Central memory CD8-positive, alpha-beta T cell (primary cell): ENCODE measurements around the gene ZNF276.
"Not testable (repeated sequence)": the region's sequence is repeated elsewhere in the genome, so short reads cannot be mapped to it uniquely, and the experiment has no call there.

Source experiments
- ATAC-seq: fragments of 150-1000 bp; cut with Tn5 transposase; replicated peaks from 2 replicates; pipeline ENCODE4 v1.10.0; 2022; ENCODE audit warnings: mild to moderate bottlenecking, moderate FRiP score, moderate number of reproducible peaks; ENCODE audit not compliant: poor library complexity, severe bottlenecking; ENCODE audit errors: extremely low read depth
- DNase-seq, 2 donors: peaks; one replicate each; pipeline ENCODE4 v3.0.0; 2021; ENCODE audit warnings: low spot score in 2 of 2
- H3K27ac Mint-ChIP-seq: one replicate; pipeline ENCODE4 v1.8.0; 2022; ENCODE audit warnings: low read depth, mild to moderate bottlenecking, moderate library complexity, mixed read lengths
- H3K27me3 Mint-ChIP-seq: one replicate; pipeline ENCODE4 v1.8.0; 2022; ENCODE audit warnings: mixed read lengths
- H3K36me3 Mint-ChIP-seq: one replicate; pipeline ENCODE4 v1.8.0; 2022; ENCODE audit warnings: mild to moderate bottlenecking, moderate library complexity, mixed read lengths; ENCODE audit not compliant: insufficient read depth
- H3K4me1 Mint-ChIP-seq: one replicate; pipeline ENCODE4 v1.8.0; 2022; ENCODE audit warnings: mixed read lengths
- H3K4me3 Mint-ChIP-seq: one replicate; pipeline ENCODE4 v1.8.0; 2022; ENCODE audit warnings: mild to moderate bottlenecking, moderate library complexity, mixed read lengths
- H3K9me3 Mint-ChIP-seq: one replicate; pipeline ENCODE4 v1.8.0; 2022; ENCODE audit warnings: mixed read lengths

Gene ZNF276

GRCh38 chr16:89699629-89700099, 21.7 kb upstream of the ZNF276 start:
- Mint-ChIP-seq H3K4me1 (peaks cover 31% of the 10 kb centered on the region), H3K4me3 (peak overlapping the region; percentile 78), H3K27ac (peak overlapping the region; percentile 87), H3K36me3 (peaks cover 22% of the 10 kb centered on the region)
- not testable (repeated sequence) for H3K27me3 Mint-ChIP-seq, H3K9me3 Mint-ChIP-seq, ATAC-seq, DNase-seq

DNA sequence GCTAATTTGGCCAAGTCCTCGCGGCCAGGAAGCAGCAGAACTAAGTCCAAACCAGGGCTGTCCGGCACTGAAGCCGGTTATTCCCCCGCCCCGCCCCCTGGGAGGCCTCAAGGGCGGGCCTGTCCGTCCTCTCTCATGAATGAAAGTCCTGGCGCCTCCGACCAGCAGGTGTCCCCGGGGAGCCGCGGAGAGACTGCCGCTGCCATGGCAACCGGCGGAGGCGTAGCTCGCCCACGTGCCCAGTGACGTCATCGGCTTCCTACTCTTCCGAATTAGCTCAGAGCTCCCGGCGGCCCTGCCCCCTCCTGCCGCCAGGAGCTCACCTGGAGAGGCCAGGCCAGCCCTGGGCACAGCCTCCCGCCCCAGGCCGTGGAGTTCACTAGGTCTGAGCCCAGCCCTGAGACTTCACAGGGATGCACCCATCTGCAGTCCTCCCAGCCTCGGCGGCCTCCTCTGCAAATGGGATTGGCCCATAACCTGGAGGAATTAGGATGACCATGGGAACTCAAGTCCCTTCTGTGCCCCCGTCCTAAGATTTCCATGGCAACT, 21.2 kb upstream of the ZNF276 start:
- peaks cover 27% of the 10 kb centered on the region for H3K4me1 Mint-ChIP-seq
- ATAC-seq: peak; percentile 25
- no peaks in the 10 kb centered on the region for H3K27me3 Mint-ChIP-seq
- DNase-seq: peak; percentile 91
- no peaks in the 10 kb centered on the region for H3K9me3 Mint-ChIP-seq
- peak overlapping the region; percentile 78 for H3K4me3 Mint-ChIP-seq
- H3K27ac Mint-ChIP-seq: peak overlapping the region; percentile 87
- H3K36me3 Mint-ChIP-seq: peaks cover 19% of the 10 kb centered on the region

GRCh38 chr16:89700649-89701424, 20.5 kb upstream of the ZNF276 start:
- H3K27ac Mint-ChIP-seq: peak overlapping the region; percentile 87
- peak overlapping the region; percentile 78 for H3K4me3 Mint-ChIP-seq
- no peaks in the 10 kb centered on the region for H3K9me3 Mint-ChIP-seq
- ATAC-seq: peak; percentile 52
- H3K27me3 Mint-ChIP-seq: no peaks in the 10 kb centered on the region
- H3K4me1 Mint-ChIP-seq: peaks cover 22% of the 10 kb centered on the region
- H3K36me3 Mint-ChIP-seq: peaks cover 18% of the 10 kb centered on the region
- peak; percentile 45 to 53 for DNase-seq

DNA sequence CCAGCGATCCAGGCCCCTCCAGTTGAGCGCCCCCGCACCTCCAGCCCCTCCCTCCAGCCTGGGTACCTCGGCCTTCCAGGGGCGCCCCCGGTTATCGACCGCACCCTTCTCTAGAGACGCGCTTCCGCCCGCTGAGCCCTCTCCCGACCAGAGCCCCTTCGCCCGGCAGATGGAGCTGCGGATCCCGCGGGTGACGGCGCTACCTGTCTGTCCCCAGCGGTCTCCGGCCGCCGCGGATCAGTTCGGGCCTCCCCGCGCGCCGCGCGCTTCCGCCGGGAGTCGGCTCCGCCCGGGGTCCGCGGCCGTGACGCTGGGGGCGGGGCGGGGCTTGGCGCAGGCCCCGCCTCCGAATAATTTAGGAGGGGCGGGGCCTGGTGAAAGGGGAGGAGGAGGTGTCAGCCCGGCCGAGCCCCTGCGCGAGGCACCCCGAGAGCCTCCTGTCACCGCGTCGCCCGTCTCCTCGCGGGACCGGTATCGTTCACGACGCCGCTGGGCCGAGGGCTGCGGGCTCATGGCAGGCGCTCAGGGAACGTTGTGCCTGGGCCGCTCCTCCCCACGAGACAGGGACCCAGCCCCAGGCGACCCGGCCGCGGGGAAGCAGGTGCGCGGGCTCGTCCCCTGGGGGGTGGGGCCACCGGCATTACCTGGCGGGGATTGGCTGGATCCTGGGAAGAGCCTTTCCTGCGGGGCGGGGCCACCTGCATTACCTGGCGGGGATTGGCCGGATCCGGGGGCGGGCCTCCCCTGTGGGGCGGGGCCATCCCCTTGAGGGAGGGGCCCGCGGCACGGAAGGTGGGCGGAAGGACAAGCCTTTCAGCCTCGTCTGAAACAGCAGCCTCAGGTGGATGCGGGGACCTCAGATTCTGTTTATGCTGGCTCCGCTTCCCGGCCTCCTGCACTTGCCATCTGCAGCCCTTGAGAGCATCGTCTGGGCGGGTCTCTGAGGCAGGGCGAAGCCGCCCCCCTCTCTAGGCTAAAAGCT, 19.6 kb upstream of the ZNF276 start, which contains the start of gene SPATA2L:
SPATA2L (minus strand) TSS at position 281 of the 982 bp plus-strand sequence. CDS start 473 bp downstream, outside the sequence.
- Mint-ChIP-seq H3K27me3 (no peaks in the 10 kb centered on the region), H3K27ac (peak within 1 kb of the TSS; percentile 87), H3K4me1 (peaks cover 19% of the 10 kb centered on the region), H3K9me3 (no peaks in the 10 kb centered on the region), H3K36me3 (peaks cover 16% of the 10 kb centered on the region), H3K4me3 (peak within 1 kb of the TSS; percentile 78)
- DNase-seq (peak; percentile 94 to 98), ATAC-seq (peak; percentile 64)

DNA sequence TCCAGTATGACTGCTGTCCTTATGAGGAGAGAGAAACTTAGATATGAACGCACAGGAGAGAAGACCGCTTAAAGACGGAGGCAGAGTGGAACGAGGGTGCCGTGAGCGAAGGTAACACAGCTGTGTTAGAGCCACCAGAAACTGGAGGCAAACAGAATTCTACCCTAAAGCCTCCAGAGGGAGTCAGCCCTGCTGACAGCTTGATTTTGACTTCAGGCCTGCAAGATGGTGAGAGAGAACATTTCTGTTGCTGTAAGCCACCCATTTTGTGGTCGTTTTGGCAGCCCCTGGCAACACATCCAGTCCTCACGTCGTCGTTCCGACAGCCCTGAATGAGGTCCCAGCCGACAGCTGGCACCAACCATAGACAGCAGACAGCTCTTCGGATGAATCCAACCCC, 17.1 kb upstream of the ZNF276 start:
- no peak for ATAC-seq

GRCh38 chr16:89705006-89705405, 16.3 kb upstream of the ZNF276 start:
- Mint-ChIP-seq H3K27ac (peak overlapping the region; percentile 41), H3K9me3 (no peaks in the 10 kb centered on the region), H3K4me3 (no peak overlapping the region)

More for the DNA sequence above, 17.1 kb upstream of the ZNF276 start:
- H3K27me3 Mint-ChIP-seq: no peaks in the 10 kb centered on the region
- no peak overlapping the region for H3K27ac Mint-ChIP-seq
- no peak overlapping the region for H3K4me3 Mint-ChIP-seq
- no peaks in the 10 kb centered on the region for H3K9me3 Mint-ChIP-seq
- H3K36me3 Mint-ChIP-seq: peaks cover 11% of the 10 kb centered on the region
- peaks cover 12% of the 10 kb centered on the region for H3K4me1 Mint-ChIP-seq
- DNase-seq: no peak

GRCh38 chr16:89706518-89707260, 14.6 kb upstream of the ZNF276 start:
- H3K4me3 Mint-ChIP-seq: no peak overlapping the region
- no peaks in the 10 kb centered on the region for H3K9me3 Mint-ChIP-seq

More at GRCh38 chr16:89705006-89705405, 16.3 kb upstream of the ZNF276 start:
- no peak for DNase-seq
- Mint-ChIP-seq H3K36me3 (peaks cover 11% of the 10 kb centered on the region), H3K4me1 (peaks cover 9% of the 10 kb centered on the region), H3K27me3 (no peaks in the 10 kb centered on the region)
- ATAC-seq: no peak

GRCh38 chr16:89707695-89708094, 13.6 kb upstream of the ZNF276 start:
- H3K36me3 Mint-ChIP-seq: peaks cover 5% of the 10 kb centered on the region
- ATAC-seq (no peak), DNase-seq (no peak)
- no peak overlapping the region for H3K27ac Mint-ChIP-seq
- peaks cover 6% of the 10 kb centered on the region for H3K4me1 Mint-ChIP-seq
- no peaks in the 10 kb centered on the region for H3K9me3 Mint-ChIP-seq
- H3K27me3 Mint-ChIP-seq: no peaks in the 10 kb centered on the region
- no peak overlapping the region for H3K4me3 Mint-ChIP-seq

More at GRCh38 chr16:89706518-89707260, 14.6 kb upstream of the ZNF276 start:
- peaks cover 6% of the 10 kb centered on the region for H3K4me1 Mint-ChIP-seq
- H3K36me3 Mint-ChIP-seq: peaks cover 5% of the 10 kb centered on the region
- DNase-seq (no peak), ATAC-seq (no peak)
- H3K27ac Mint-ChIP-seq: no peak overlapping the region
- no peaks in the 10 kb centered on the region for H3K27me3 Mint-ChIP-seq

DNA sequence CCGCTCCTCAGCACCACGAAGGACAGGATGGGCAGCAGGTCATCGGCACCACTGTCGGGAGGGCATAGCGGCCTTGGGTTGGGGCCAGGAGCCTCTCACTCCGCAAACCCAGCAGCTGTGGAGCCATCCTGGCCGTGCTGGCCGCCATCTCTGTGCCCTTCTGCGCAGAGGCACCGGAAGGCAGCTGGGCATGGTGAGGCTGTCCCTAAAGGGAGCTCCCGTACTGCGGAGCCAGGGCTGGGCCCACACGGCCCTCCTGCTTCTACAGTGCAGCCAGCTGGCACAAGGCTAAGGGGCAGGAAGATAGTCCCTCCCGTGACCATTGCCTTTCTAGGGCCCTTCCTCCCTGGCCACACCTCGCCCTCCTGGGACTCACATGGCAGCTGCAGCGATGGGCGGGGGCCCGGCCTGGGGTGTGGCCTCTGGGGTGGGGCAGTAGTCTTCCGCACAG, 12.8 kb upstream of the ZNF276 start:
- DNase-seq (no peak), ATAC-seq (no peak)
- Mint-ChIP-seq H3K36me3 (peaks cover 5% of the 10 kb centered on the region), H3K4me1 (peaks cover 6% of the 10 kb centered on the region), H3K27ac (no peak overlapping the region), H3K4me3 (no peak overlapping the region), H3K9me3 (no peaks in the 10 kb centered on the region), H3K27me3 (no peaks in the 10 kb centered on the region)

DNA sequence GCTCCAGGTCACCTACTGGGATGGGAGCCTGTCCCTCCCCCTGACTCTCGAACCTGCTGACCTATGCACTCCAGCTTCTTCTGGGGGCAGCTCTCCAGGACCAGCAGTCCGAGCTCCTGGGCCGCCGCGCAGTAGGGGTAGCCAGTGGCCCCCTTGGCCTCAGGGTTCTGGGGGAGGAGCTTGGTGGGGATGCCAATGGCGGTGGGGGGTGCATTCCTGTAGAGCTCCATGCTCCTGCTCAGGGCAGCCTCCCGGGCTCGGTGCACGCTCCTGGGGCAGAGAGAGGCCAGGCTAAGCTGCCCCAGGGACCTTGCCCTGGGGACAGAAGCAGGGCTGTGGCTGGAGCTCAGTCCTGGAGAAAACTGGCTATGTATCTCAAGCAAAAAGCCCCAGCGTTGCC, 12.2 kb upstream of the ZNF276 start:
- no peaks in the 10 kb centered on the region for H3K9me3 Mint-ChIP-seq
- peaks cover 6% of the 10 kb centered on the region for H3K4me1 Mint-ChIP-seq
- no peak for ATAC-seq
- H3K27me3 Mint-ChIP-seq: no peaks in the 10 kb centered on the region
- H3K36me3 Mint-ChIP-seq: peaks cover 5% of the 10 kb centered on the region
- H3K4me3 Mint-ChIP-seq: no peak overlapping the region
- no peak for DNase-seq
- peak overlapping the region; percentile 57 for H3K27ac Mint-ChIP-seq

- ATAC-seq (no peak), DNase-seq (no peak)
- Mint-ChIP-seq H3K4me1 (peaks cover 9% of the 10 kb centered on the region), H3K9me3 (no peaks in the 10 kb centered on the region), H3K27me3 (no peaks in the 10 kb centered on the region), H3K4me3 (no peak overlapping the region), H3K27ac (no peak overlapping the region), H3K36me3 (peaks cover 5% of the 10 kb centered on the region)
Measured at GRCh38 chr16:89709716-89710432, 11.5 kb upstream of the ZNF276 start.
